SIG-M5 treated with dmso at 0.1 percent for 504 hours (cell line): ENCODE measurements around the gene HSPA1A.
"Not testable (repeated sequence)": the region's sequence is repeated elsewhere in the genome, so short reads cannot be mapped to it uniquely, and the experiment has no call there.

Experiments used
- DNase-seq: peaks from one replicate; lab custom pipeline; 2025; ENCODE audit not compliant: unreplicated experiment; lab: John Stamatoyannopoulos, UW

The HSPA1A gene

GRCh38 chr6:31808599-31808998, 6.7 kb upstream of the HSPA1A start:
- not testable (repeated sequence) for DNase-seq

- DNase-seq, result no peak
These were observed 3.7 kb upstream of the HSPA1A start for GRCh38 chr6:31811645-31812044.

GRCh38 chr6:31813465-31813849, 1.9 kb upstream of the HSPA1A start:
- DNase-seq, result no peak

GRCh38 chr6:31814677-31815024, 692 bp upstream of the HSPA1A start:
- DNase-seq, result peak; percentile 91

- DNase-seq, result peak; percentile 51
These were observed 2.0 kb downstream of the HSPA1A start for GRCh38 chr6:31817133-31817928.

GRCh38 chr6:31817929-31818511, 2.7 kb downstream of the HSPA1A start:
- not testable (repeated sequence) for DNase-seq

- DNase-seq, result no peak
These were observed 4.5 kb downstream of the HSPA1A start for GRCh38 chr6:31819871-31820299.

- not testable (repeated sequence) for DNase-seq
These were observed 5.1 kb downstream of the HSPA1A start for GRCh38 chr6:31820399-31820798.

- DNase-seq, result no peak
These were observed 6.1 kb downstream of the HSPA1A start for GRCh38 chr6:31821301-31822035.

- DNase-seq, result peak; percentile 90
These were observed 6.9 kb downstream of the HSPA1A start for GRCh38 chr6:31822036-31822821.

GRCh38 chr6:31823592-31824196, 8.4 kb downstream of the HSPA1A start:
- DNase-seq, result peak; percentile 81

- DNase-seq, result no peak
These were observed 10.2 kb downstream of the HSPA1A start for GRCh38 chr6:31825553-31825952.

- peak; percentile 80 for DNase-seq
These were observed 11.5 kb downstream of the HSPA1A start for GRCh38 chr6:31826793-31827285.

- DNase-seq, result peak; percentile 99
These were observed 12.1 kb downstream of the HSPA1A start, which contains the start of gene HSPA1B for GRCh38 chr6:31827286-31828079. Gene HSPA1B, plus strand, starts transcription at chr6:31827738. Its CDS starts 213 bp downstream, at chr6:31827951.

GRCh38 chr6:31829633-31830283, 14.4 kb downstream of the HSPA1A start:
- peak; percentile 68 for DNase-seq

GRCh38 chr6:31830886-31831335, 15.6 kb downstream of the HSPA1A start:
- DNase-seq, result no peak

GRCh38 chr6:31831350-31832215, 16.2 kb downstream of the HSPA1A start:
- DNase-seq, result peak; percentile 51
